NT2/D1 (cell line): ENCODE results near the gene TSC22D3.
A peak's percentile ranks its signal among the peaks of the same experiment; 100 is the strongest.

Source experiments
- DNase-seq: peaks from one replicate; pipeline ENCODE4 v3.0.0-alpha.2; 2011; ENCODE audit warnings: low read depth, low spot score
- H3K27me3 ChIP-seq: 2 replicates; pipeline ENCODE4 v1.6.0; 2011; ENCODE audit warnings: mild to moderate bottlenecking; ENCODE audit not compliant: insufficient read length, insufficient read depth
- H3K36me3 ChIP-seq: 2 replicates; pipeline ENCODE4 v1.6.1; 2011; ENCODE audit warnings: mild to moderate bottlenecking, low read length, mixed read lengths; ENCODE audit not compliant: insufficient read depth, insufficient read length
- H3K4me1 ChIP-seq: 2 replicates; pipeline ENCODE4 v1.5.1; 2011; ENCODE audit not compliant: insufficient read depth, insufficient read length
- H3K4me3 ChIP-seq: 2 replicates; pipeline ENCODE4 v1.5.1; 2011; ENCODE audit warnings: low read depth; ENCODE audit not compliant: insufficient read length
- H3K9ac ChIP-seq: 2 replicates; pipeline ENCODE4 v1.6.0; 2011; ENCODE audit warnings: low read depth; ENCODE audit not compliant: insufficient read length
- H3K9me3 ChIP-seq: 2 replicates; pipeline ENCODE4 v1.5.1; 2011; ENCODE audit warnings: mild to moderate bottlenecking, low read length; ENCODE audit not compliant: insufficient read depth
- SUZ12 ChIP-seq: IDR thresholded peaks from 2 replicates; pipeline ENCODE4 v1.6.1; 2011; ENCODE audit not compliant: insufficient read length, insufficient read depth; ENCODE audit errors: extremely low read depth
- YY1 ChIP-seq: IDR thresholded peaks from 2 replicates; pipeline ENCODE4 v1.6.1; 2011; ENCODE audit not compliant: insufficient read length, insufficient read depth
- ZNF274 ChIP-seq: IDR thresholded peaks from 2 replicates; pipeline ENCODE4 v1.6.1; 2011; ENCODE audit warnings: mild to moderate bottlenecking, low read depth, low read length

The TSC22D3 gene

GRCh38 chrX:107787827-107788226 is 12.2 kb upstream of the TSC22D3 start:
- Histone ChIP-seq H3K4me3 (no peak overlapping the region), H3K9ac (no peak overlapping the region), H3K27me3 (no peaks in the 10 kb centered on the region), H3K4me1 (no peaks in the 10 kb centered on the region), H3K9me3 (no peaks in the 10 kb centered on the region), H3K36me3 (no peaks in the 10 kb centered on the region)
- TF ChIP-seq SUZ12 (no peak), ZNF274 (no peak), YY1 (no peak)
- no peak for DNase-seq

- Histone ChIP-seq H3K9me3 (no peaks in the 10 kb centered on the region), H3K4me3 (no peak overlapping the region), H3K36me3 (no peaks in the 10 kb centered on the region), H3K27me3 (peaks cover 15% of the 10 kb centered on the region), H3K9ac (no peak overlapping the region), H3K4me1 (no peaks in the 10 kb centered on the region)
- DNase-seq, result no peak
- TF ChIP-seq ZNF274, result no peak
- no peak for TF ChIP-seq YY1
- no peak for TF ChIP-seq SUZ12
These were observed 4.9 kb upstream of the TSC22D3 start for GRCh38 chrX:107780525-107780924.

- TF ChIP-seq ZNF274 (no peak), SUZ12 (no peak), YY1 (no peak)
- Histone ChIP-seq H3K4me3 (peak within 1 kb of the TSS; percentile 42), H3K27me3 (peaks cover 35% of the 10 kb centered on the region), H3K9me3 (no peaks in the 10 kb centered on the region), H3K36me3 (no peaks in the 10 kb centered on the region), H3K9ac (peak within 1 kb of the TSS; percentile 14), H3K4me1 (peaks cover 9% of the 10 kb centered on the region)
- DNase-seq, result no peak
These were observed 1.9 kb upstream of the TSC22D3 start, which contains the start of gene NCBP2L for GRCh38 chrX:107777536-107777832. TSS of gene NCBP2L (plus strand) at chrX:107777733. CDS start at chrX:107794221, 16,488 bp downstream.

- no peaks in the 10 kb centered on the region for H3K36me3 ChIP-seq
- H3K4me3 ChIP-seq, result peak overlapping the region; percentile 42
- peak overlapping the region; percentile 14 for H3K9ac ChIP-seq
- H3K27me3 ChIP-seq, result peaks cover 35% of the 10 kb centered on the region
- H3K9me3 ChIP-seq, result no peaks in the 10 kb centered on the region
- TF ChIP-seq ZNF274 (no peak), YY1 (no peak), SUZ12 (no peak)
- peaks cover 9% of the 10 kb centered on the region for H3K4me1 ChIP-seq
- peak; percentile 78 for DNase-seq
These were observed 1.3 kb upstream of the TSC22D3 start for GRCh38 chrX:107776649-107777535.

GRCh38 chrX:107775000-107775733 is 420 bp downstream of the TSC22D3 start:
- Histone ChIP-seq H3K4me1 (peaks cover 9% of the 10 kb centered on the region), H3K4me3 (peak overlapping the region; percentile 42), H3K27me3 (peaks cover 35% of the 10 kb centered on the region), H3K36me3 (no peaks in the 10 kb centered on the region), H3K9ac (no peak overlapping the region), H3K9me3 (no peaks in the 10 kb centered on the region)
- no peak for DNase-seq
- TF ChIP-seq ZNF274, result no peak

- TF ChIP-seq YY1, result no peak
- TF ChIP-seq SUZ12, result no peak
- no peak for TF ChIP-seq ZNF274
- Histone ChIP-seq H3K9me3 (no peaks in the 10 kb centered on the region), H3K9ac (no peak overlapping the region), H3K4me1 (peaks cover 9% of the 10 kb centered on the region), H3K4me3 (no peak overlapping the region), H3K36me3 (no peaks in the 10 kb centered on the region), H3K27me3 (peaks cover 35% of the 10 kb centered on the region)
- no peak for DNase-seq
These were observed 1.6 kb downstream of the TSC22D3 start for GRCh38 chrX:107773906-107774435.

- Histone ChIP-seq H3K36me3 (no peaks in the 10 kb centered on the region), H3K9me3 (no peaks in the 10 kb centered on the region), H3K4me1 (peaks cover 9% of the 10 kb centered on the region), H3K9ac (no peak overlapping the region), H3K4me3 (no peak overlapping the region), H3K27me3 (peaks cover 35% of the 10 kb centered on the region)
- no peak for TF ChIP-seq SUZ12
- TF ChIP-seq ZNF274, result no peak
- no peak for TF ChIP-seq YY1
- no peak for DNase-seq
These were observed 2.4 kb downstream of the TSC22D3 start for GRCh38 chrX:107773206-107773605.
